Measurements from ENCODE around the gene WDR12.
"Not testable (repeated sequence)": the region's sequence is repeated elsewhere in the genome, so short reads cannot be mapped to it uniquely, and the experiment has no call there.

The WDR12 gene

GRCh38 chr2:202911512-202912341, at the start of gene WDR12, which contains the start of gene CARF:
TSS of gene WDR12 (minus strand) at chr2:202911673. CDS start at chr2:202911476, 197 bp downstream.
TSS of gene CARF (plus strand) at chr2:202912275. CDS start at chr2:202941903, 29,628 bp downstream.
- DNase-seq (ENCODE audit: low read depth, low spot score): peak; percentile 75

- no peak for DNase-seq (ENCODE audit: low read depth, low spot score)
These were observed 49.1 kb upstream of the WDR12 start for GRCh38 chr2:202960524-202960923.

- no peak for DNase-seq (ENCODE audit: low read depth, low spot score)
These were observed 39.1 kb upstream of the WDR12 start for GRCh38 chr2:202950592-202950991.

GRCh38 chr2:202949333-202949732, 37.9 kb upstream of the WDR12 start:
- DNase-seq (ENCODE audit: low read depth, low spot score): not testable (repeated sequence)

- DNase-seq (ENCODE audit: low read depth, low spot score): no peak
These were observed 34.0 kb upstream of the WDR12 start for GRCh38 chr2:202945497-202945896.

GRCh38 chr2:202944816-202945215, 33.3 kb upstream of the WDR12 start:
- no peak for DNase-seq (ENCODE audit: low read depth, low spot score)

GRCh38 chr2:202944408-202944807, 32.9 kb upstream of the WDR12 start:
- no peak for DNase-seq (ENCODE audit: low read depth, low spot score)

GRCh38 chr2:202941771-202942170, 30.3 kb upstream of the WDR12 start:
- no peak for DNase-seq (ENCODE audit: low read depth, low spot score)

- DNase-seq (ENCODE audit: low read depth, low spot score): no peak
These were observed 27.5 kb upstream of the WDR12 start for GRCh38 chr2:202938960-202939359.

- DNase-seq (ENCODE audit: low read depth, low spot score): no peak
These were observed 23.0 kb upstream of the WDR12 start for GRCh38 chr2:202934456-202934855.

GRCh38 chr2:202933958-202934357, 22.5 kb upstream of the WDR12 start:
- no peak for DNase-seq (ENCODE audit: low read depth, low spot score)

- no peak for DNase-seq (ENCODE audit: low read depth, low spot score)
These were observed 21.7 kb upstream of the WDR12 start for GRCh38 chr2:202933139-202933510.

GRCh38 chr2:202932425-202933138, 21.1 kb upstream of the WDR12 start:
- DNase-seq (ENCODE audit: low read depth, low spot score): no peak

- DNase-seq (ENCODE audit: low read depth, low spot score): no peak
These were observed 7.4 kb upstream of the WDR12 start for GRCh38 chr2:202918860-202919259.

GRCh38 chr2:202912342-202913201, 1.1 kb upstream of the WDR12 start:
- DNase-seq (ENCODE audit: low read depth, low spot score): not testable (repeated sequence)

- DNase-seq (ENCODE audit: low read depth, low spot score): no peak
These were observed 316 bp downstream of the WDR12 start for GRCh38 chr2:202911203-202911511.

- DNase-seq (ENCODE audit: low read depth, low spot score): no peak
These were observed 775 bp downstream of the WDR12 start for GRCh38 chr2:202910698-202911097.

- DNase-seq (ENCODE audit: low read depth, low spot score): not testable (repeated sequence)
These were observed 1.2 kb downstream of the WDR12 start for GRCh38 chr2:202910250-202910649.

GRCh38 chr2:202909394-202910192, 1.9 kb downstream of the WDR12 start:
- no peak for DNase-seq (ENCODE audit: low read depth, low spot score)

GRCh38 chr2:202908186-202908585, 3.3 kb downstream of the WDR12 start:
- no peak for DNase-seq (ENCODE audit: low read depth, low spot score)

- DNase-seq (ENCODE audit: low read depth, low spot score): not testable (repeated sequence)
These were observed 6.0 kb downstream of the WDR12 start for GRCh38 chr2:202905507-202905906.
